ENCODE results near the gene ATP8B4.

Gene ATP8B4

GRCh38 chr15:49915822-49916221 is 203.2 kb downstream of the ATP8B4 start:
- ChIA-PET POLR2A (no interaction called here), CTCF (interaction anchor here (1.1 to 1.4 kb wide), 3 partner anchors 11 to 27 kb away, joined by 3 read pairs; no protein-coding TSS in a partner anchor)
- DNase-seq (ENCODE audit: extremely low spot score): no peak
- no peak for TF ChIP-seq CTCF (IDR thresholded peaks at IDR 0.05; ENCODE audit: control extremely low read depth, extremely low read depth, low read depth, missing control alignments)

GRCh38 chr15:49908933-49909295 is 210.1 kb downstream of the ATP8B4 start:
- TF ChIP-seq CTCF (IDR thresholded peaks at IDR 0.05; ENCODE audit: control extremely low read depth, extremely low read depth, low read depth, missing control alignments): no peak
- ChIA-PET CTCF (interaction anchor here (1.0 kb wide), 1 partner anchor 12 kb away, joined by 4 read pairs; no protein-coding TSS in a partner anchor), POLR2A (no interaction called here)
- DNase-seq (ENCODE audit: extremely low spot score): no peak

GRCh38 chr15:49908236-49908932 is 210.6 kb downstream of the ATP8B4 start:
- POLR2A ChIA-PET: no interaction called here
- no peak for DNase-seq (ENCODE audit: extremely low spot score)
- TF ChIP-seq CTCF (IDR thresholded peaks at IDR 0.05; ENCODE audit: control extremely low read depth, extremely low read depth, low read depth, missing control alignments): no peak
- CTCF ChIA-PET: interaction anchor here (1.0 kb wide), 1 partner anchor 12 kb away, joined by 4 read pairs; no protein-coding TSS in a partner anchor

- no peak for TF ChIP-seq CTCF (IDR thresholded peaks at IDR 0.05; ENCODE audit: control extremely low read depth, extremely low read depth, low read depth, missing control alignments)
- CTCF ChIA-PET: no interaction called here
- POLR2A ChIA-PET: no interaction called here
- DNase-seq (ENCODE audit: extremely low spot score): no peak
Measured at GRCh38 chr15:49906966-49907365, 212.1 kb downstream of the ATP8B4 start.

- no peak for DNase-seq (ENCODE audit: extremely low spot score)
- TF ChIP-seq CTCF (IDR thresholded peaks at IDR 0.05; ENCODE audit: control extremely low read depth, extremely low read depth, low read depth, missing control alignments): no peak
- POLR2A ChIA-PET: no interaction called here
- CTCF ChIA-PET: interaction anchor here (1.2 kb wide), 1 partner anchor 12 kb away, joined by 3 read pairs; no protein-coding TSS in a partner anchor
Measured at GRCh38 chr15:49905221-49905620, 213.8 kb downstream of the ATP8B4 start.

GRCh38 chr15:49904296-49904695 is 214.7 kb downstream of the ATP8B4 start:
- ChIA-PET CTCF (interaction anchor here (1.2 kb wide), 1 partner anchor 11 kb away, joined by 3 read pairs; no protein-coding TSS in a partner anchor), POLR2A (no interaction called here)
- TF ChIP-seq CTCF (IDR thresholded peaks at IDR 0.05; ENCODE audit: control extremely low read depth, extremely low read depth, low read depth, missing control alignments): no peak
- no peak for DNase-seq (ENCODE audit: extremely low spot score)

Data from GM10248 (cell line).